Astrocyte of the hippocampus (primary cell): ENCODE results near the gene VENTX.

Source experiments
- DNase-seq: peaks from one replicate; pipeline ENCODE4 v3.0.0; 2011; ENCODE audit warnings: low read depth, low spot score

The VENTX gene, protein sequence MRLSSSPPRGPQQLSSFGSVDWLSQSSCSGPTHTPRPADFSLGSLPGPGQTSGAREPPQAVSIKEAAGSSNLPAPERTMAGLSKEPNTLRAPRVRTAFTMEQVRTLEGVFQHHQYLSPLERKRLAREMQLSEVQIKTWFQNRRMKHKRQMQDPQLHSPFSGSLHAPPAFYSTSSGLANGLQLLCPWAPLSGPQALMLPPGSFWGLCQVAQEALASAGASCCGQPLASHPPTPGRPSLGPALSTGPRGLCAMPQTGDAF

DNA sequence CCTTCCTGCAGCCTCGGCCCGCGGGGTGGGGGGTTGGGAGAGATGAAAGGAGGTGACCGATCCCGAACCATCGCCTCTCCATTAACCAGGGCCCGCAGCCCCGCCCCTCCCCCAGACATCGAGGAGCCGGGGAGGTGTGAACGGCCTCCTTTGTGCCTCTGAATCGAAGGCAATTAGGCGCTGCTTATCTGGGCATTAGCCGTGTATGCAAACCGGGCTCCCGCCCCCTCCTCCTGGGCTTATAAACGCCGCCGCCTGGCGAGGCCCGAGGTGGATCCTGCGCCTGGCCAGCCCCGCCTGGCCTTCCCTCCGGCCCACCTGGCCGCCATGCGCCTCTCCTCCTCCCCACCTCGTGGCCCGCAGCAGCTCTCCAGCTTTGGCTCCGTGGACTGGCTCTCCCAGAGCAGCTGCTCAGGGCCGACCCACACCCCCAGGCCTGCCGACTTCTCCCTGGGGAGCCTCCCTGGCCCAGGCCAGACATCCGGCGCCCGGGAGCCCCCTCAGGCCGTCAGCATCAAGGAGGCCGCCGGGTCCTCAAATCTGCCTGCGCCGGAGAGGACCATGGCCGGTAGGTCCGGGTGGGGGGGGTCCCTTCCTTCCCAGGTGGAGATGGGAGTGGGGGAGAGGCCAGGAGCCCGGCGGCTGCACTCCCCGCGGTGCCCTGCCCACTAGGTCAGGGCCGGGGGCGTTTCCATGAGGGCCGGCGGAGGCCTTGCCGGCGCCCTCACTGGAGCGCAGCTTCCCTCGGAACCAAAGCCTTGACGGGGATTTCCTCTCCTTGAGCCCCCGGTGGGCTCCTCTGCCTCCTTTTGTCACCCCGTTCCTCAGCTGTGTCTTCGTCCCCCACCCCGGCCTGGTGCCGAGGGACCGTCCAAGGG is at the start of gene VENTX:
TSS of gene VENTX (plus strand) at position 268 of the 878 bp plus-strand sequence. CDS start at position 328, 60 bp downstream.
- DNase-seq, result no peak

GRCh38 chr10:133187906-133188681 is 49.6 kb upstream of the VENTX start:
- no peak for DNase-seq

DNA sequence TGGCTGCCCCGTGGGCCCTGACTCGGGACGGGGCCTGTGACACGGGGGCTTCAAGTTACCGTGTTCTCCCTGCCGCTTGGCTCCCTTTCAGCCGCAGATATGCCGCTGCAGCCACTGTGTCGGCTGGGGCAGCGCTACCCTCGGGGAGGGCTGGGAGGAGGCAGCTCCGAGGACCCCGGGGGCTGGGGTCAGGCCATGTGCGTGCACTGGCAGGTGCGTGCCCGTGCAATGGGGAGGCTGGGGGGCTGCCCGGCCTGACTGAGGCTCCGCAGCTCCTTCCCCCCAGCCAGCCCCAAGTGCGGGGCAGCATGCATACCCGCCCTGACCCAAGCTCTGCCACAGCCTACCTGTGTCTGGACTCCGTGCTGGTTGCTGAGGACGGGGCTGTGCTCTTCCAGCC is 48.4 kb upstream of the VENTX start:
- no peak for DNase-seq

DNA sequence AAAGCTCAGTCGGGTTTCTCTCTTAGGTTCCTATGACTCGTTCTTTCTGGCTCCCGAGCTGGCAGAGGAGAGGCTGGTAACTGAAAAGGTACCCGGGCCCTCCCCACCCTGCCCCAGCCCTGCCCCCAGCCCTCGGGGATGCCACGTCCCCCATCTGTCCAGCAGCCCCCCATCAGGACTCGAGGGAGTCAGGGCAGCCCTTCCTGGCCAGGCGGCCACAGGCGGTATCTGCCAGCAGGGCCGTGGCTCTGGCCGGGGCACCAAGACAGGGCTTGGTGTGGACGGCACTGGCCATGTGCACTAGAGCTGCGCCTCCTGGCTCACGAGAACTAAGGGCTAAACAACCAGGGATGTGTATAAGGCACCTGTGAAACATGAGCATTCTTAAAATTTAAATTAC is 47.9 kb upstream of the VENTX start:
- DNase-seq, result no peak

- DNase-seq, result no peak
These were observed 47.4 kb upstream of the VENTX start for GRCh38 chr10:133190225-133190624.

DNA sequence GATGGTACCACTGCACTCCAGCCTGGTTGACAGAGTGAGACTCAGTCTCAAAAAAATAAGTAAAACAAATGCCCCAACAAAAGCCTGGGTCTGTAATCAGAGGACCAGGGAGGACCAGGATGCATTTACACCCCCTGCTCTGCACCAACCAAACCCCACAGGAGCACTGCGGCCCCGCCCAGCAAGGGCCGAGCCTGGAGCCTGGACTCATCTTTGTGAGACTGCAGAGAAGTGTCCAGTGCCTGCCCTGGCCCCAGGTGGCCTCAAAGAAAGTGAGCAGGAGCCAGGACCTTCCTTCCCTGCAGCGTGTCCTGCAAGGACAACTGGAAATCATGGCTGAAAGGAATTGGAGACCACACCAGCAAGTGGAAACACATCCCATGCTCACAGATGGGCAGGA is 46.0 kb upstream of the VENTX start:
- no peak for DNase-seq

DNA sequence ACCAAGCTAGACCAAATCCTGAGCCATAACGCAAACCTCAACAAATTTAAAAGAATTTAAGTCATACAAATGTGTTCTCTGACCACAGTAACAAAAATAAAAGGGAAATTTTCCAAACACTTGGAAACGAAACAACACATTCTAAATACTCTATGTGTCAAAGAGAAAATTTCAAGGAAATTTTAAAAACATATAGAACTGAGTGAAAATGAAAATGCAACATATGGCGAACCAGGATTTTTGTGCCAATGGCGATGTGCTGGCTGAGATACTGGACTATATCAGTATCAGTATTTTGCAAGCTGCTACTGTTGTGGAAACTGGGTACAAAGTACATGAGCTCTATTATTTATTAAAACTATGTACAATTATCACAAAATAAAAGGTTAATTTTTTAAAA is 43.5 kb upstream of the VENTX start:
- no peak for DNase-seq

GRCh38 chr10:133195096-133195495 is 42.6 kb upstream of the VENTX start:
- no peak for DNase-seq

GRCh38 chr10:133195611-133196010 is 42.0 kb upstream of the VENTX start:
- no peak for DNase-seq

DNA sequence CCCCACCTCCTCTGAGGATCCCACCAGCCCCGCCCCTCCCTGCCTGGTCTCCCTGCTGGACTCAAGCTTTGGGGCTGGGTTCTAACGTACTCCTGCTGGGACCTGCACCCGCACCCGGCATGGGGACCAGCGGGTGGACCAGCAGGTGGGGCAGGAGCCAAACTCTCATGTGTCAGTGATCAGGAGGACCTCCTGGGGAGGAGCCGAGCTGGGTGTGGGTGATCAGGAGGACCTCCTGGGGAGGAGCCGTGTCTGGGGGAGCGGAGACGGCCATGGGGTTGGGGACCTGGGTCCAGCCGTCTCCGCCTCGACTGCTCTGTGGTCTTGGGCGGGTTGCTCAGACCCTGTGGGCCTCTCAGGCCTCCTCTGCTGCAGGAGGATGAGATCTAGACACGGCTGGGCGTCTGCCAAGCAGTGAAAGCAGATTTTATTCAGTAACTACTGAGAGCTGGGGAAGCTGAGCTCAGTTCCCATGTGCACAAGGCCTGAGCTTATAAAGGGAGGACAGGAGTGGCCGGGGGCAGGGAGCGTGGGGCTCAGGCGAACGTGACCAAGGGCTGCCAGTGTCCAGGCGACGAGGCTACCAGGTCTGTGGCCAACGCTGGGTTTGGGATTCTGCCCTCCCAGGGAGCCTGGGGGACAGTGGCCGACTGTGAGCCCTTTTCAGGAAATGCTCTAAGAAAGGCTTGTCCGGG is 41.3 kb upstream of the VENTX start:
- no peak for DNase-seq

DNA sequence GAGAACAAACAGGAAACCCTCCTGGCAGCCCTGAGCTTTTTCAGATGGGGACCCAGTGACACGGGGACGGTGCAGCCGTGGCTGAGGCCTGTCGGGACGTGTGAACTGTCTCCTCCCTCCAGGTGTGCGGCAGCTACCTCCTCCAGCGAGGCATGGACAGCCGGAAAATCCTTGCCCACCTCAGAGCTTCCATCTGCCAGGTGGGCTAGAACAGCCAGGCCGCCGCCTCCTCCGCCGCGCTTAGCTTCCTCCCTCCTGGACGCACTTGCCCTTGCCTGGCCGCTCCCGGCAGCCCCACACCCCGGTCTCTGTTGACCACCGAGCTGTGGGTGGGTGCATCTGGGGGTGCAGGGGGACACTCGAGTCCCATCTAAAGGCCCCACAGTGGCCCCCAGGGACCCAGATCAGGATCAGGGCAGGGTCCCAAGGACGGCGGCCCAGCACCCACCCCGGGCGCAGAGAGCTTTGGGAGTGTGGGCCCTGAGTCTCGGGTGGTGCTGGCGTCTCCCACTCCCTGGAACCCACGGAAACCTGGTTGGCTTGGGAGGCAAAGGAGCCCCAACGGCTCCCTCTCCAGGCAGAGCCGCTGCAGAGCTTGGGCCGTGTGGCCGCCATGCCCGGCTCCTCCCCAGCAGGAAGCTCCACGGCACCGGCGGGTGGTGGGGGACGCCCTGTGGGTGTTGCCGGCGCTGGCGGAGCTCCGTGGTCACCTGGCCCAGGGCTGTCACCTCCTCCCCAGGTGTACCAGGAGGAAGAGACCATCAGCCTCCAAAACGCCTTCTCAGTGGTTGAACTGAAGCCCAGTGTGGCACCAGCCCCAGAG is 40.5 kb upstream of the VENTX start:
- DNase-seq, result no peak

GRCh38 chr10:133197786-133198185 is 39.9 kb upstream of the VENTX start:
- no peak for DNase-seq

DNA sequence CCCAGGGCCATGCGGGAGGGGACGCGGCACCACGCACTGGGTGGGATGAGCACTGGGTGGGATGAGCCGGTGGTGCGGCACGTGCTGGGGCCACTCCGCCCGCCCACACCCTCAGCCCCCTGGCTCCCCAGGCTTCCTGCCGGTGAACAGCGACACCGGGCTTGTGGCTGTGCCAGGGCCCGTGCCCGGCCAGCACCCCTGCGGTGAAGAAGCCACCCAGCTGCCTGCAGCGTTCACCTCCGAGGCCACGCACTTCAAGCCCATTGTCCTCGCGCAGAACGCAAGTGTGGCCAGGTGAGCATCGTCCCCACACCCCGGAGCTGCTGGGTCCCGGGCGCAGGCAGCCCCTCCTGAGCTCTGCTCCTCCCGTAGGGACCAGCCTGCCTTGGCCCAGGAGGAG is 39.4 kb upstream of the VENTX start:
- no peak for DNase-seq

DNA sequence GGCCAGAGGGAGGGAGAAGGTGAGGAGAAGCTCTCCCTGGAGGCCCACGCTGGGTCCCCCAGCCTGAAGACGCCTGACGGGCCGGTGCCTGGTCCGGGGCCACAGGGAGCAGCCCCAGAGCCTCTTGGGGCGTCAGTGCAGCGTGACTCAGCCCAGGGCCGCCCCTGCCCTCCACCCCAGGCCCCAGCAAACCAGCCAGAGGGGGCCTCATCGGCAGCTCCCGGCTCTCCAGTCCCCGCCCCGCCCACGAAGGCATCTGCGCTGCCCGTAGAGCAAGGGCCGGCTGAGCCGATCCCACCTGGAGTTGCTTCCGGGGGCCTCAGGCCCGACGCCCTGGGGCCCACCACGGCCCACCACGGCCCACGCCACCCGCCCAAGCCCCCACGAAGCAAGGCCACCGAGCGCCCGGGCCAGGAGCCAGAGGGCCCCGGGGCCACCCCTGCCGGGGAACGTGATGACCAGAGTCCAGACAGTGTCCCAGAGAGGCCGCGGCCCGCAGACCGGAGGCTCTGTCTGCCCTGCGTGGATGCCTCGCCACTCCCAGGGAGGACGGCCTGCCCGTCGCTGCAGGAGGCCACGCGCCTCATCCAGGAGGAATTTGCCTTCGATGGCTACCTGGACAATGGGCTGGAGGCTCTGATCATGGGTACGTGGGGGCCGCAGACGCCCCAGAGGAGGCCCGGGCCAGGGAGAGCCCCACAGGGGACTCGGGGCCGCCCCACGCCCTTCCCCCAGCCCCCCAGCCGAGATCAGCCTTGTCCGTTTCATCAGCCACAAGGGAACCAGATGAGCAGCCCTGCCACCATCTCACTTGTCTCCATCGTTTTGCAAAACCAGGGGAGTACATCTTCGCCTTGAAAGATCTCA is 38.8 kb upstream of the VENTX start:
- DNase-seq, result no peak

DNA sequence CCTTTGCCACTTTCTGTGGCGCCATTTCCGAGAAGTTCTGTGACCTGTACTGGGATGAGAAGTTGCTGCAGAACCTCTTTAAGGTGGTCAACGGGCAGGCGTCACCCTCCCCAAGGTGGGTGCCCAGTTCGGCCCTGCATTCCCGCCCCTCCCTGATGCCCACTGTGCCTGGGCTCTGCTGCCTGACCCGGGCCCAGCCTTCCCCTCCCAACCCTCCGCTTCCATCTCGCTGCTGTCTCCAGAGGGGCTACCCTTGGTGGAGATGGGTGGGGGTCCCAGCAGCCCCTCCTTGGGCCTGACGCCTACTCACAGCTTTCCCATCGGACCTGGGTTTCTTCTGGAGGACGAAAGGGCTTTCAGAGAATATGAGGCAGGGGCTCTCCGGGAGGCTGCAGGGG is 38.2 kb upstream of the VENTX start:
- DNase-seq, result no peak

DNA sequence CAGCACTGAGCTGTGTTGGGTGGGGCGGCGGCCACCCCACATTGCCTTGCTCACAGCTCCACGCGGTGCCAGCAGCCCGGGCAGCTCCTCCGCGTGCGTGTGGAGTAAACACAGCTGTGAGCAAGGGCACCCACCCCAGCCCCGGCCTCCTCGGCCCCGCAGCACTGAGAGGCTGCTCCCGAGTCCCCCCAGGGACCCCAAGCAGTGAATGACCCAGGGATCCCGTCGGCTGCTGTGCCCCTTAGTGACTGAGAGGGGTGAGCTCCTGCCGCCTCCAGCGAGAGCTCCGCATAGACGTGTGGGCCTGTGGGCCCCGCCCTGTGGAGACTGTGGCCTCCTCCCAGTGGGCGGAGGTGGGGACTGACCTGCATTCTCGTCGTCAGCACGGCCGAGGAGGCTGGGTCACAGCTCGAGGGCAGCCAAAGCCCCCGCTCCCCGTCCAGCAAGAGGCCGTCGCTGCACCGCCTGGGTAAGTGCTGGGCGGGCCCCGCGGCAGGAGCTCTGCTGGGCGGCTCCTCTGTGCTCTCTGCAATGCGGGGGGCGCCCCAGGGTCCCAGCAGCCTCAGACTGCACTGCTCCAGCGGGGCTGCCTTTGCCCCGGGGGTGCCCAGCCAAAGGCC is 37.6 kb upstream of the VENTX start:
- DNase-seq, result no peak

- DNase-seq, result no peak
These were observed 37.0 kb upstream of the VENTX start for GRCh38 chr10:133200621-133201031.

GRCh38 chr10:133201151-133201947 is 36.3 kb upstream of the VENTX start:
- no peak for DNase-seq
